ENCODE results near the gene CERS6. TPM values are rescaled to one million over a fixed set of nuclear protein-coding genes. Genes with fewer than 3 reads are reported as not detected.

The CERS6 gene
- total RNA-seq, 4 donors from 2014 or later, result 35.7 to 60.6 (median 39.2) TPM

DNA sequence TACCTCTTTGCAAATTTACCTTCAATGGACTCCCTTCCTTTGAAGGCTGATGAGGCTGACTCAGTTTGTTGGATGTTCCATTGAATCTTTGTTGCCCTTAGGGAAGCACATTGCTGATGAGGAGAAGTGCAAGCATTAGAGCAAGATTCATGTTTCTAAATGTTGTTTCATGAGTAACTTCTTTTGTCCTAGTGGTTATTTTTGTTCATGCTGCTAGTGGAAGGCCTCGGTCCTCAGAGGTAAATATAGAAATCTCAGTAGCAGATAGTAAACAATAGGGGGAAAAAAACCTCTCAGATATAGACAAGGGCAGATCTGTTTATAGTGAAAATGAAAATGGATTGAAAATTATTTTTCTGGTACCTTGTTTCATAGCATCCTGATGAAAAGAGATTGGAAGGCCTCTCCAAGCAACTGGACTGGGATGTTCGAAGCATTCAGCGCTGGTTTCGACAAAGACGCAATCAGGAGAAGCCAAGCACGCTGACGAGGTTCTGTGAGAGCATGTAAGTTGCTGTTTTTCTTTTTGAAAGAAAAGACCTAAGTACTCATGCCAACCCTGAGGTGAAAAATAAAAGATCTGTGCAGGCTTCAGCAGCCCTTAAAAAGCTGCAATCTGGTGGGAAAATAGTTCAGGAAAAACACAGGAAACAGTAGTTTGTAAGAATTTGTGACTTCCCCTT, 104.9 kb downstream of the CERS6 start:
- WGBS, 2 donors, result 87 to 89% methylated on average over 7 of the region's 7 CpGs
- peaks cover 3 to 6% of the 10 kb centered on the region in 2 donors for H3K4me1 ChIP-seq
- no peaks in the 10 kb centered on the region for H3K36me3 ChIP-seq
- DNase-seq, result no peak
- no peaks in the 10 kb centered on the region for H3K27me3 ChIP-seq
- H3K4me3 ChIP-seq (replicated peaks in 1 of 3), result no peak overlapping the region
- TF ChIP-seq POLR2A (IDR thresholded peaks at IDR 0.05), result no peak
- TF ChIP-seq, protein P1, sequence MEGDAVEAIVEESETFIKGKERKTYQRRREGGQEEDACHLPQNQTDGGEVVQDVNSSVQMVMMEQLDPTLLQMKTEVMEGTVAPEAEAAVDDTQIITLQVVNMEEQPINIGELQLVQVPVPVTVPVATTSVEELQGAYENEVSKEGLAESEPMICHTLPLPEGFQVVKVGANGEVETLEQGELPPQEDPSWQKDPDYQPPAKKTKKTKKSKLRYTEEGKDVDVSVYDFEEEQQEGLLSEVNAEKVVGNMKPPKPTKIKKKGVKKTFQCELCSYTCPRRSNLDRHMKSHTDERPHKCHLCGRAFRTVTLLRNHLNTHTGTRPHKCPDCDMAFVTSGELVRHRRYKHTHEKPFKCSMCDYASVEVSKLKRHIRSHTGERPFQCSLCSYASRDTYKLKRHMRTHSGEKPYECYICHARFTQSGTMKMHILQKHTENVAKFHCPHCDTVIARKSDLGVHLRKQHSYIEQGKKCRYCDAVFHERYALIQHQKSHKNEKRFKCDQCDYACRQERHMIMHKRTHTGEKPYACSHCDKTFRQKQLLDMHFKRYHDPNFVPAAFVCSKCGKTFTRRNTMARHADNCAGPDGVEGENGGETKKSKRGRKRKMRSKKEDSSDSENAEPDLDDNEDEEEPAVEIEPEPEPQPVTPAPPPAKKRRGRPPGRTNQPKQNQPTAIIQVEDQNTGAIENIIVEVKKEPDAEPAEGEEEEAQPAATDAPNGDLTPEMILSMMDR (IDR thresholded peaks at IDR 0.05), result no peak
- H3K9me3 ChIP-seq, result no peaks in the 10 kb centered on the region
- H3K27ac ChIP-seq, result no peak overlapping the region
- intact Hi-C loops (cut with DNase I), result no loop called here

DNA sequence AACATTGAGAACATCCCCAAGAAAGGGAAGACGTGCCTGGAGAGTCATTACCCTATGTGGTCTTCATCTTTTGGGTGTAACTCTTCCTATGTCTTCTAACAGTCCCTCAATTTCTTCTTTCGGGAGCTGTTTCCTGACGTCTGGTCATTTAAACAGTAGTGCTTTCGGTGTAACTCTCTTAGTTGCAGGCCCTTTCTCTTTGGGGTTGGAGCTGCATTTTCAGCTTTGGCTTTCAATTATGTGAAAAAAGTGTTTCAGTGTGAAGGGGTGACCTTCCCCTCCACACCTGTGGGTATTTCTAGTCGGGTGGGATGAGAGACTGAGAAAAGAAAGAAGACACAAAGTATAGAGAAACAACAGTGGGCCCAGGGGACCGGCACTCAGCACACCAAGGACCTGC, 105.9 kb downstream of the CERS6 start:
- 91 to 95% methylated on average over 6 of the region's 6 CpGs for WGBS, 2 donors
- Histone ChIP-seq H3K27ac (no peak overlapping the region), H3K36me3 (no peaks in the 10 kb centered on the region), H3K4me1 (peaks cover 7 to 11% of the 10 kb centered on the region in 2 donors), H3K9me3 (no peaks in the 10 kb centered on the region), H3K27me3 (no peaks in the 10 kb centered on the region), H3K4me3 (replicated peaks in 1 of 3) (no peak overlapping the region)
- intact Hi-C loops (cut with DNase I), result no loop called here
- TF ChIP-seq, protein P1 (IDR thresholded peaks at IDR 0.05), result no peak
- TF ChIP-seq POLR2A (IDR thresholded peaks at IDR 0.05), result no peak
- DNase-seq, result no peak

DNA sequence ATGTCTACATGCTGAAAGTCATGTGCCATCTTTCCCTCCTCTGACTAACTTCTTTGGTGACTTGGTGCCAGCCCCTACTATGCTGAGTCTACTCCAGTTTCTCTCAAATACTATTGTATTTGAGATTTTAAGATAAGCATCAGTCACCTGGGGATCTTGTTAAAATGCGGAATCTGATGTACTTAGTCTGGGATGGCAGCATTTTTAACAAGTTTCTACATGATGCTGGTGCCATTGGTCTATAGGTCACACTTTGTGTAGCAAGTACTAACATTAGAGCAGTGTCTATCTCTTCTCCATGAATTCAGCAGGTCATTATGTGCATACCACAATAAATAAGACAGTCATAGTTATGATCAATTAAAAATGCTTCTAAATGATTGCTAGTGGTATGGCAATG, 106.9 kb downstream of the CERS6 start:
- Histone ChIP-seq H3K4me3 (replicated peaks in 1 of 3) (no peak overlapping the region), H3K27ac (no peak overlapping the region), H3K4me1 (peaks cover 15 to 21% of the 10 kb centered on the region in 2 donors), H3K36me3 (no peaks in the 10 kb centered on the region), H3K9me3 (no peaks in the 10 kb centered on the region), H3K27me3 (no peaks in the 10 kb centered on the region)
- 94 to 100% methylated on average over 1 of the region's 1 CpG for WGBS, 2 donors
- no peak for DNase-seq
- TF ChIP-seq, protein P1 (IDR thresholded peaks at IDR 0.05), result no peak
- no peak for TF ChIP-seq POLR2A (IDR thresholded peaks at IDR 0.05)
- intact Hi-C loops (cut with DNase I), result no loop called here

DNA sequence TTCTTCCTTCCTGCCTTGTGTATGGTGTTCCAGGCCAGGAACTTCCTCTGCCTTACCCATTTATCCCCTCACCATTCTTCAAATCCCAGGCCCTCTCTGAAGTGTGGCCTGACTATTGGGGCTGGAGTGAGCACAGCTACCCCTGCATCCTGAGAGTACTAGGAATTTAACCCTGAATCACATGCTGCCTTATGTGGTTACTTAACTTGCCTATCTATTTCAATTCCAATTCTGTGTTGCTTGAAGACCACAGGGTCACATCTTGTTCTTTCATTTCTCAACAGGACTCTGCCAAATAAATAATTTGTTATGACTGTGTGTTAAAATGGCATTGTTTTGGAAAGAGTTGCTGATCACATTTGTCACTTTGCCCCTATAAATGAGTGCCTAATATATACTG, 108.6 kb downstream of the CERS6 start:
- no peak for DNase-seq
- H3K27ac ChIP-seq, result no peak overlapping the region
- intact Hi-C loops (cut with DNase I), result no loop called here
- H3K4me1 ChIP-seq, result peaks cover 28 to 33% of the 10 kb centered on the region in 2 donors
- H3K27me3 ChIP-seq, result no peaks in the 10 kb centered on the region
- H3K36me3 ChIP-seq, result no peaks in the 10 kb centered on the region
- no peak for TF ChIP-seq POLR2A (IDR thresholded peaks at IDR 0.05)
- TF ChIP-seq, protein P1 (IDR thresholded peaks at IDR 0.05), result no peak
- no peak overlapping the region for H3K4me3 ChIP-seq (replicated peaks in 1 of 3)
- no peaks in the 10 kb centered on the region for H3K9me3 ChIP-seq

DNA sequence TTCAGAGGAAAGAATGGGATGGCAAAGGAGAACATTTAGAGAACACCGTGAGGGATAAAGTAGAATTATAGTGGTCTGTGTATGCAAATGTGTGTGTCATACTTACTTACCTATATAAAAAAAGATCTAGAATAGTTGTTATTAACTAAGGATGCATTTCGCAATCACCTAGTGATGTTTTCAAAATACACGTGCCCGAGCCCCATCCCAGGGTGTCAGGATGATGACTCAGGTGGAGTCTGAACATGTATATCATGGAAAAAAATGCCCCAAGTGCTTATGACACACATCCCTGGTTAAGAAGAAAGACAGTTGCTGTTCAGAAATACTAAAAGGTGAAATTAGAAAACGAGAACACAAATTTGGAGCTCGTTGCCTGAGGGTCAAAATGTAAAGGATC, 109.0 kb downstream of the CERS6 start:
- Histone ChIP-seq H3K9me3 (no peaks in the 10 kb centered on the region), H3K36me3 (no peaks in the 10 kb centered on the region), H3K4me1 (peaks cover 33 to 34% of the 10 kb centered on the region in 2 donors), H3K27ac (no peak overlapping the region), H3K4me3 (replicated peaks in 1 of 3) (no peak overlapping the region), H3K27me3 (no peaks in the 10 kb centered on the region)
- TF ChIP-seq POLR2A (IDR thresholded peaks at IDR 0.05), result no peak
- TF ChIP-seq, protein P1 (IDR thresholded peaks at IDR 0.05), result no peak
- intact Hi-C loops (cut with DNase I), result no loop called here
- WGBS, 2 donors, result 89 to 90% methylated on average over 6 of the region's 6 CpGs
- no peak for DNase-seq

All from thyroid gland (tissue), 4 donors.